K562 (cell line): ENCODE measurements around the gene TMEM187. TPM values are rescaled to one million over a fixed set of nuclear protein-coding genes. Genes with fewer than 3 reads are reported as not detected.

Experiments
- MYNN ChIP-seq, 2 experiments: sonication (generic); formaldehyde crosslinking in 1 of 2; IDR thresholded peaks; 2 replicates each; pipeline versions ENCODE4 v1.5.0 to v1.6.1; 2016 to 2020; ENCODE audit warnings: antibody characterized with exemption in 1 of 2, missing genetic modification reagents in 1 of 2
- NEUROD1 ChIP-seq: fragments of 150-350 bp; IDR thresholded peaks from 2 replicates; pipeline ENCODE4 v1.6.1; 2014; ENCODE audit warnings: borderline replicate concordance, low read length, low read depth; ENCODE audit not compliant: partially characterized antibody
- NFYB ChIP-seq: IDR thresholded peaks from 2 replicates; pipeline ENCODE4 v1.6.1; 2011; ENCODE audit warnings: mild to moderate bottlenecking, moderate library complexity; ENCODE audit not compliant: insufficient read length; ENCODE audit errors: extremely low read depth
- RAD21 ChIP-seq, 2 experiments: fragments of 250-450 bp in 1 of 2; fragments of 450-650 bp in 1 of 2; sonication (Bioruptor Pico) in 1 of 2; formaldehyde crosslinking in 1 of 2; IDR thresholded peaks in 1 of 2; conservative IDR thresholded peaks in 1 of 2; 2 replicates each; pipeline versions ENCODE4 v1.4.0 to v1.8.0; 2020 to 2022; ENCODE audit warnings: mild to moderate bottlenecking in 2 of 2, moderate library complexity in 1 of 2
- SMARCC2 ChIP-seq: fragments of 450-650 bp; IDR thresholded peaks from 2 replicates; pipeline ENCODE4 v1.6.1; 2017; ENCODE audit warnings: antibody characterized with exemption, moderate library complexity, mild to moderate bottlenecking, low read depth
- SRSF7 ChIP-seq: fragments of 200-400 bp; formaldehyde crosslinking; optimal IDR thresholded peaks from 2 replicates; pipeline ENCODE3; 2017; ENCODE audit warnings: mild to moderate bottlenecking, low read depth, low read length
- SRSF9 ChIP-seq: fragments of 200-400 bp; formaldehyde crosslinking; IDR thresholded peaks from 2 replicates; pipeline ENCODE4 v1.6.1; 2017; ENCODE audit warnings: low read depth, low read length, borderline replicate concordance
- TCF7L2 ChIP-seq: fragments of 150-350 bp; IDR thresholded peaks from 2 replicates; pipeline ENCODE4 v1.6.1; 2016; ENCODE audit warnings: low read depth, mild to moderate bottlenecking, low read length, moderate library complexity
- ZNF316 ChIP-seq: fragments of 450-650 bp; IDR thresholded peaks from 2 replicates; pipeline ENCODE4 v1.6.1; 2016
- polyA plus RNA-seq, 8 experiments: library from polyadenylated mRNA; depleted of rRNA in 4 of 8; stranded (reverse) in 5 of 8; unstranded in 3 of 8; fragments of >200 nt; fragmentation: Nextera tagmentation in 2 of 8; fragmentation: Illumina TruSeq in 1 of 8; extraction: Ambion mirVana in 2 of 8; extraction: Trizol in 1 of 8; gene quantifications; 2 replicates each; pipeline versions ENCODE4 v1.2.1 to v1.2.3, GENCODE V29; 2011 to 2014; ENCODE audit warnings: inconsistent platforms in 1 of 8, missing spikeins in 1 of 8
- total RNA-seq, 7 experiments: library from RNA; depleted of rRNA in 6 of 7; stranded (reverse); fragments of >200 nt in 6 of 7; fragmentation: Illumina TruSeq in 2 of 7; extraction: Trizol in 2 of 7; gene quantifications; 2 replicates each; pipeline versions ENCODE4 v1.2.1 to v1.2.3, GENCODE V29; 2011 to 2021; ENCODE audit warnings: low replicate concordance in 1 of 7
- TF ChIP-seq, protein P1 (sequence below): fragments of 450-650 bp; conservative IDR thresholded peaks from 2 replicates; pipeline ENCODE4 v1.6.1; 2016; ENCODE audit warnings: missing genetic modification characterization, low read depth, mild to moderate bottlenecking, control low read depth, missing compliant biosample characterization
- TF ChIP-seq, protein P2 (sequence below), 2 experiments: fragments of 450-650 bp in 1 of 2; sonication (generic) in 1 of 2; formaldehyde crosslinking in 1 of 2; IDR thresholded peaks; 2 replicates each; pipeline versions ENCODE4 v1.7.1 to v1.9.0; 2016 to 2022; ENCODE audit warnings: inconsistent platforms in 1 of 2, mild to moderate bottlenecking in 1 of 2, missing genetic modification reagents in 1 of 2
- TF ChIP-seq, protein P3 (sequence below), 2 experiments: fragments of 450-650 bp; IDR thresholded peaks; 2 replicates each; pipeline ENCODE4 v1.6.1; 2018; ENCODE audit warnings: mild to moderate bottlenecking in 2 of 2, low read depth in 1 of 2; ENCODE audit not compliant: partially characterized antibody in 2 of 2

TMEM187 gene
- total and polyA plus RNA-seq, 9 of the 15 experiments (the other 6 are each of a cell fraction or from before 2014, with no cell fraction given) = 0.13 to 6.4 (median 1.6) TPM

DNA sequence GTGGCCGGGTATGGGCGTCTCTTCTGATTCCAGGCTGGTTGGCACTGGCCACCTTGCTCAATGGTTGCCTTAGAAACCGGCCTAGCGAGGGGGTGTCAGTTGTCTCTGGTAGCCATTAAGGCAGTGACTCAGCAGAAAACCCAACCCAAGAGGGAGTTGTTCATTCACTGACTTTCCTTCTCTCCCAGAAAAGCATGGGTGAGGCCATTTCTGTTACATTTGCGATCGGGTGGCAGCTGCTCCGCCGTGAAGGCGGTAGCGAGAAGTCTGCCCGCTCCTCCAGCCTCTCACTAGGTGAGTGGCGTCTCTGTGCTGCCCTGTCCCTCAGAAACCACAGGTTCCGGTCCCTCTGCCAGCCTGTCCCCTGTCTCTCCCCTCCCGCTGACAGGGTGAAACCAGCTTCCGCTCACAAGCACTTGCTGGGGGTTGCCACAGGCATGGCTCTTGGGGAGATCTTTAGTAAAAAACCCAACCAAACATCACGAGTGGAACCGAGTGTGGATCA is 29.7 kb downstream of the TMEM187 start (continued):
- TF ChIP-seq, protein P1, sequence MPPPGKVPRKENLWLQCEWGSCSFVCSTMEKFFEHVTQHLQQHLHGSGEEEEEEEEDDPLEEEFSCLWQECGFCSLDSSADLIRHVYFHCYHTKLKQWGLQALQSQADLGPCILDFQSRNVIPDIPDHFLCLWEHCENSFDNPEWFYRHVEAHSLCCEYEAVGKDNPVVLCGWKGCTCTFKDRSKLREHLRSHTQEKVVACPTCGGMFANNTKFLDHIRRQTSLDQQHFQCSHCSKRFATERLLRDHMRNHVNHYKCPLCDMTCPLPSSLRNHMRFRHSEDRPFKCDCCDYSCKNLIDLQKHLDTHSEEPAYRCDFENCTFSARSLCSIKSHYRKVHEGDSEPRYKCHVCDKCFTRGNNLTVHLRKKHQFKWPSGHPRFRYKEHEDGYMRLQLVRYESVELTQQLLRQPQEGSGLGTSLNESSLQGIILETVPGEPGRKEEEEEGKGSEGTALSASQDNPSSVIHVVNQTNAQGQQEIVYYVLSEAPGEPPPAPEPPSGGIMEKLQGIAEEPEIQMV (tag) = peak; percentile 84
- TF ChIP-seq, protein P2, sequence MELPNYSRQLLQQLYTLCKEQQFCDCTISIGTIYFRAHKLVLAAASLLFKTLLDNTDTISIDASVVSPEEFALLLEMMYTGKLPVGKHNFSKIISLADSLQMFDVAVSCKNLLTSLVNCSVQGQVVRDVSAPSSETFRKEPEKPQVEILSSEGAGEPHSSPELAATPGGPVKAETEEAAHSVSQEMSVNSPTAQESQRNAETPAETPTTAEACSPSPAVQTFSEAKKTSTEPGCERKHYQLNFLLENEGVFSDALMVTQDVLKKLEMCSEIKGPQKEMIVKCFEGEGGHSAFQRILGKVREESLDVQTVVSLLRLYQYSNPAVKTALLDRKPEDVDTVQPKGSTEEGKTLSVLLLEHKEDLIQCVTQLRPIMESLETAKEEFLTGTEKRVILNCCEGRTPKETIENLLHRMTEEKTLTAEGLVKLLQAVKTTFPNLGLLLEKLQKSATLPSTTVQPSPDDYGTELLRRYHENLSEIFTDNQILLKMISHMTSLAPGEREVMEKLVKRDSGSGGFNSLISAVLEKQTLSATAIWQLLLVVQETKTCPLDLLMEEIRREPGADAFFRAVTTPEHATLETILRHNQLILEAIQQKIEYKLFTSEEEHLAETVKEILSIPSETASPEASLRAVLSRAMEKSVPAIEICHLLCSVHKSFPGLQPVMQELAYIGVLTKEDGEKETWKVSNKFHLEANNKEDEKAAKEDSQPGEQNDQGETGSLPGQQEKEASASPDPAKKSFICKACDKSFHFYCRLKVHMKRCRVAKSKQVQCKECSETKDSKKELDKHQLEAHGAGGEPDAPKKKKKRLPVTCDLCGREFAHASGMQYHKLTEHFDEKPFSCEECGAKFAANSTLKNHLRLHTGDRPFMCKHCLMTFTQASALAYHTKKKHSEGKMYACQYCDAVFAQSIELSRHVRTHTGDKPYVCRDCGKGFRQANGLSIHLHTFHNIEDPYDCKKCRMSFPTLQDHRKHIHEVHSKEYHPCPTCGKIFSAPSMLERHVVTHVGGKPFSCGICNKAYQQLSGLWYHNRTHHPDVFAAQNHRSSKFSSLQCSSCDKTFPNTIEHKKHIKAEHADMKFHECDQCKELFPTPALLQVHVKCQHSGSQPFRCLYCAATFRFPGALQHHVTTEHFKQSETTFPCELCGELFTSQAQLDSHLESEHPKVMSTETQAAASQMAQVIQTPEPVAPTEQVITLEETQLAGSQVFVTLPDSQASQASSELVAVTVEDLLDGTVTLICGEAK (IDR thresholded peaks at IDR 0.05) = no peak
- TF ChIP-seq, protein P2 (CRISPR knock-in tag; IDR thresholded peaks at IDR 0.05) = no peak
- no peak for TF ChIP-seq SRSF9
- no peak for TF ChIP-seq SMARCC2
- TF ChIP-seq TCF7L2 = no peak
- TF ChIP-seq, protein P3, sequence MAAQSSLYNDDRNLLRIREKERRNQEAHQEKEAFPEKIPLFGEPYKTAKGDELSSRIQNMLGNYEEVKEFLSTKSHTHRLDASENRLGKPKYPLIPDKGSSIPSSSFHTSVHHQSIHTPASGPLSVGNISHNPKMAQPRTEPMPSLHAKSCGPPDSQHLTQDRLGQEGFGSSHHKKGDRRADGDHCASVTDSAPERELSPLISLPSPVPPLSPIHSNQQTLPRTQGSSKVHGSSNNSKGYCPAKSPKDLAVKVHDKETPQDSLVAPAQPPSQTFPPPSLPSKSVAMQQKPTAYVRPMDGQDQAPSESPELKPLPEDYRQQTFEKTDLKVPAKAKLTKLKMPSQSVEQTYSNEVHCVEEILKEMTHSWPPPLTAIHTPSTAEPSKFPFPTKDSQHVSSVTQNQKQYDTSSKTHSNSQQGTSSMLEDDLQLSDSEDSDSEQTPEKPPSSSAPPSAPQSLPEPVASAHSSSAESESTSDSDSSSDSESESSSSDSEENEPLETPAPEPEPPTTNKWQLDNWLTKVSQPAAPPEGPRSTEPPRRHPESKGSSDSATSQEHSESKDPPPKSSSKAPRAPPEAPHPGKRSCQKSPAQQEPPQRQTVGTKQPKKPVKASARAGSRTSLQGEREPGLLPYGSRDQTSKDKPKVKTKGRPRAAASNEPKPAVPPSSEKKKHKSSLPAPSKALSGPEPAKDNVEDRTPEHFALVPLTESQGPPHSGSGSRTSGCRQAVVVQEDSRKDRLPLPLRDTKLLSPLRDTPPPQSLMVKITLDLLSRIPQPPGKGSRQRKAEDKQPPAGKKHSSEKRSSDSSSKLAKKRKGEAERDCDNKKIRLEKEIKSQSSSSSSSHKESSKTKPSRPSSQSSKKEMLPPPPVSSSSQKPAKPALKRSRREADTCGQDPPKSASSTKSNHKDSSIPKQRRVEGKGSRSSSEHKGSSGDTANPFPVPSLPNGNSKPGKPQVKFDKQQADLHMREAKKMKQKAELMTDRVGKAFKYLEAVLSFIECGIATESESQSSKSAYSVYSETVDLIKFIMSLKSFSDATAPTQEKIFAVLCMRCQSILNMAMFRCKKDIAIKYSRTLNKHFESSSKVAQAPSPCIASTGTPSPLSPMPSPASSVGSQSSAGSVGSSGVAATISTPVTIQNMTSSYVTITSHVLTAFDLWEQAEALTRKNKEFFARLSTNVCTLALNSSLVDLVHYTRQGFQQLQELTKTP (IDR thresholded peaks at IDR 0.05; ENCODE audit: low read depth in 1 of 2, partially characterized antibody in 2 of 2) = peak in 1 of 2 experiments; percentile 8
- TF ChIP-seq ZNF316 = peak; percentile 97
- 0 out of 2 replicates have a peak, but pooled peaks have one; percentile 28 for TF ChIP-seq MYNN (IDR thresholded peaks at IDR 0.05)
- no peak for TF ChIP-seq MYNN (CRISPR knock-in tag; IDR thresholded peaks at IDR 0.05)
- TF ChIP-seq SRSF7 = no peak
- TF ChIP-seq NFYB = no peak
- TF ChIP-seq NEUROD1 = no peak
- no peak for TF ChIP-seq RAD21 (CRISPR knock-in tag; conservative IDR thresholded peaks at IDR 0.05 in 1 of 2, IDR thresholded peaks at IDR 0.05 in 1 of 2)
